ENCODE measurements around the gene SRPK1.

Gene SRPK1

DNA sequence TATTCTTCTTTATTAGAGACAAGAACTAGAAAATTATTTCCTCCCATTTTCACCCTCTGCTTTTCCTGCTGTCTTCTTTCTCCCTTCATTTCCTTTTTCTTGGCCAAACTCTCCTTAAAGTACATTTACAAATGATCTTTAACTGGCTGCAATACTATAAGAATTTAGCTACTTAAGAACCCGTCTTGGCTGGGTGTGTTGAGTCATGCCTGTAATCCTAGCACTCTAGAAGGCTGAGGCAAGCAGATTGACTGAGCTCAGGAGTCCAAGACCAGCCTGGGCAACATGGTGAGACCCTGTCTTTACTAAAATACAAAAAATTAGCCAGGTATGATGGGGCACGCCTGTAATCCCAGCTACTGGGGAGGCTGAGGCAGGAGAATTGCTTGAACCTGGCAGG lies 39.3 kb upstream of the SRPK1 start:
- H3K4me2 ChIP-seq (ENCODE audit: low read depth, low read length), result no peak overlapping the region
- no peaks in the 10 kb centered on the region for H4K20me1 ChIP-seq (ENCODE audit: insufficient read depth, low read length)
- H3F3A ChIP-seq (ENCODE audit: insufficient read depth, low read length), result no peaks in the 10 kb centered on the region
- H2AFZ ChIP-seq (ENCODE audit: low read length), result no peak overlapping the region
- no peak for DNase-seq
- no peaks in the 10 kb centered on the region for H3K36me3 ChIP-seq (replicated peaks; ENCODE audit: insufficient read depth, low read length)
- H3K4me3 ChIP-seq (ENCODE audit: low read length), result no peak overlapping the region
- H3K4me1 ChIP-seq (ENCODE audit: low read length), result no peaks in the 10 kb centered on the region
- H3K79me2 ChIP-seq (ENCODE audit: low read length), result no peaks in the 10 kb centered on the region
- H3K9me2 ChIP-seq (replicated peaks; ENCODE audit: insufficient read depth, low read length), result no peaks in the 10 kb centered on the region
- no peak overlapping the region for H3K27ac ChIP-seq (ENCODE audit: low read length)
- no peak overlapping the region for H3K9ac ChIP-seq (ENCODE audit: low read length)
- no peaks in the 10 kb centered on the region for H3K27me3 ChIP-seq (replicated peaks; ENCODE audit: insufficient read depth, low read length)
- no peaks in the 10 kb centered on the region for H3K9me3 ChIP-seq (replicated peaks; ENCODE audit: insufficient read depth, low read length)
- TF ChIP-seq CTCF (IDR thresholded peaks at IDR 0.05; ENCODE audit: low read length) (no peak), EZH2 (optimal IDR thresholded peaks at IDR 0.05; ENCODE audit: low read depth, low read length) (no peak), EZH2phosphoT487 (IDR thresholded peaks at IDR 0.05; ENCODE audit: low read length) (no peak)

DNA sequence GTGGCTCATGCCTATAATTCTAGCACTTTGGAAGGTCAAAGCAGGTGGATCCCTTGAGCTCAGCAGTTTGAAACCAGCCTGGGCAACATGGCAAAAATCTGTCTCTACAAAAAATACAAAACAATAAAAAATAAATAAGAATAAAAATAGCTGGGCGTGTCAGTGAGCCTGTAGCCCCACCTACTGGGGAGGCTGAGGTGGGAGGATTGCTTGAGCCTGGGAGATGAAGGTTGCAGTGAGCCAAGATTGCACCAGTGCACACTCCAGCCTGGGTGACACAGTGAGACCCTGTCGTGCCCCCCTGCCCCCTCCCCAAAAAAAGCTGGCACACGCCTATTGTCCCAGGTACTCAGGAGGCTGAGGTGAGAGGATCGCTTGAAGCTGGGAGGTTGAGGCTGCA lies 35.1 kb upstream of the SRPK1 start:
- Histone ChIP-seq H3K79me2 (ENCODE audit: low read length) (no peaks in the 10 kb centered on the region), H3K36me3 (replicated peaks; ENCODE audit: insufficient read depth, low read length) (no peaks in the 10 kb centered on the region), H3K9ac (ENCODE audit: low read length) (no peak overlapping the region), H3K27ac (ENCODE audit: low read length) (no peak overlapping the region), H3K9me2 (replicated peaks; ENCODE audit: insufficient read depth, low read length) (no peaks in the 10 kb centered on the region), H4K20me1 (ENCODE audit: insufficient read depth, low read length) (no peaks in the 10 kb centered on the region), H3K27me3 (replicated peaks; ENCODE audit: insufficient read depth, low read length) (no peaks in the 10 kb centered on the region), H3K4me3 (ENCODE audit: low read length) (no peak overlapping the region), H3K9me3 (replicated peaks; ENCODE audit: insufficient read depth, low read length) (no peaks in the 10 kb centered on the region), H3F3A (ENCODE audit: insufficient read depth, low read length) (no peaks in the 10 kb centered on the region), H3K4me1 (ENCODE audit: low read length) (no peaks in the 10 kb centered on the region; the same call in 1 of the 2 replicates), H2AFZ (ENCODE audit: low read length) (no peak overlapping the region), H3K4me2 (ENCODE audit: low read depth, low read length) (no peak overlapping the region)
- no peak for DNase-seq
- TF ChIP-seq CTCF (IDR thresholded peaks at IDR 0.05; ENCODE audit: low read length), result no peak; the same call in 1 of the 2 replicates
- no peak for TF ChIP-seq EZH2 (optimal IDR thresholded peaks at IDR 0.05; ENCODE audit: low read depth, low read length)
- TF ChIP-seq EZH2phosphoT487 (IDR thresholded peaks at IDR 0.05; ENCODE audit: low read length), result no peak

GRCh38 chr6:35955521-35955920 lies 34.6 kb upstream of the SRPK1 start:
- H3K9me2 ChIP-seq (replicated peaks; ENCODE audit: insufficient read depth, low read length), result no peaks in the 10 kb centered on the region
- no peak overlapping the region for H3K4me3 ChIP-seq (ENCODE audit: low read length)
- H3K27ac ChIP-seq (ENCODE audit: low read length), result no peak overlapping the region
- no peaks in the 10 kb centered on the region for H3K9me3 ChIP-seq (replicated peaks; ENCODE audit: insufficient read depth, low read length)
- no peaks in the 10 kb centered on the region for H3K79me2 ChIP-seq (ENCODE audit: low read length)
- H3K36me3 ChIP-seq (replicated peaks; ENCODE audit: insufficient read depth, low read length), result no peaks in the 10 kb centered on the region
- H3K4me1 ChIP-seq (ENCODE audit: low read length), result no peaks in the 10 kb centered on the region; the same call in 1 of the 2 replicates
- no peak for DNase-seq
- H2AFZ ChIP-seq (ENCODE audit: low read length), result no peak overlapping the region
- no peak overlapping the region for H3K9ac ChIP-seq (ENCODE audit: low read length)
- TF ChIP-seq EZH2 (optimal IDR thresholded peaks at IDR 0.05; ENCODE audit: low read depth, low read length) (no peak), CTCF (IDR thresholded peaks at IDR 0.05; ENCODE audit: low read length) (no peak), EZH2phosphoT487 (IDR thresholded peaks at IDR 0.05; ENCODE audit: low read length) (no peak)
- no peaks in the 10 kb centered on the region for H4K20me1 ChIP-seq (ENCODE audit: insufficient read depth, low read length)
- no peaks in the 10 kb centered on the region for H3K27me3 ChIP-seq (replicated peaks; ENCODE audit: insufficient read depth, low read length)
- no peaks in the 10 kb centered on the region for H3F3A ChIP-seq (ENCODE audit: insufficient read depth, low read length)
- no peak overlapping the region for H3K4me2 ChIP-seq (ENCODE audit: low read depth, low read length)
